Embryonic facial prominence (tissue), 1 donor: Measurements from ENCODE around the gene LSM10.

Experiments
- DNase-seq: peaks from one replicate; pipeline ENCODE4 v3.0.0-alpha.2; 2016; ENCODE audit errors: extremely low spot score

Gene LSM10

GRCh38 chr1:36408479-36408878 lies 10.8 kb upstream of the LSM10 start:
- no peak for DNase-seq

GRCh38 chr1:36406440-36406839 lies 8.7 kb upstream of the LSM10 start:
- DNase-seq = no peak

- no peak for DNase-seq
Observed at GRCh38 chr1:36402504-36402890, 4.8 kb upstream of the LSM10 start.

- no peak for DNase-seq
Observed at GRCh38 chr1:36401602-36402503, 4.1 kb upstream of the LSM10 start.

- DNase-seq = no peak
Observed at GRCh38 chr1:36400825-36401601, 3.3 kb upstream of the LSM10 start.

GRCh38 chr1:36400514-36400824 lies 2.8 kb upstream of the LSM10 start:
- no peak for DNase-seq

- DNase-seq = no peak
Observed at GRCh38 chr1:36398370-36398977, 766 bp upstream of the LSM10 start.

- DNase-seq = no peak
Observed at GRCh38 chr1:36397083-36397377, 678 bp downstream of the LSM10 start.

- no peak for DNase-seq
Observed at GRCh38 chr1:36396359-36396758, 1.3 kb downstream of the LSM10 start.

- no peak for DNase-seq
Observed at GRCh38 chr1:36393686-36394085, 4.0 kb downstream of the LSM10 start.

GRCh38 chr1:36392836-36393235 lies 4.9 kb downstream of the LSM10 start:
- no peak for DNase-seq

- no peak for DNase-seq
Observed at GRCh38 chr1:36391271-36391670, 6.4 kb downstream of the LSM10 start.

GRCh38 chr1:36390411-36390810 lies 7.3 kb downstream of the LSM10 start:
- no peak for DNase-seq

GRCh38 chr1:36389999-36390398 lies 7.7 kb downstream of the LSM10 start:
- no peak for DNase-seq

- no peak for DNase-seq
Observed at GRCh38 chr1:36389261-36389660, 8.4 kb downstream of the LSM10 start.

- no peak for DNase-seq
Observed at GRCh38 chr1:36387141-36387949, 10.4 kb downstream of the LSM10 start.

GRCh38 chr1:36386265-36387140 lies 11.2 kb downstream of the LSM10 start:
- peak; percentile 69 for DNase-seq

- DNase-seq = peak; percentile 94
Observed at GRCh38 chr1:36385410-36386264, 12.1 kb downstream of the LSM10 start, which contains the start of gene STK40. Gene STK40, minus strand, starts transcription at chr1:36385924. Its CDS starts 24,592 bp downstream, at chr1:36361332.

- no peak for DNase-seq
Observed at GRCh38 chr1:36384542-36385409, 12.9 kb downstream of the LSM10 start.
